GM23338 (cell line): ENCODE results near the gene TEPSIN. TPM values are rescaled to one million over a fixed set of nuclear protein-coding genes. Genes with fewer than 3 reads are reported as not detected.

Source experiments
- ATAC-seq: fragments of 200-7000 bp; cut with Tn5 transposase; 3 replicates; pipeline ENCODE4 v1.9.1; 2020
- DNase-seq: peaks from one replicate; pipeline ENCODE4 v3.0.0-alpha.2; 2015; ENCODE audit warnings: low spot score
- H2AFZ ChIP-seq: fragments of 200-600 bp; sonication (generic); 2 replicates; pipeline ENCODE4 v1.8.0; 2016; ENCODE audit warnings: antibody characterized with exemption, mild to moderate bottlenecking, moderate library complexity
- H3F3A ChIP-seq: fragments of 200-600 bp; sonication (generic); replicated peaks from 2 replicates; pipeline ENCODE4 v1.8.0; 2017; ENCODE audit warnings: antibody characterized with exemption, mixed run types, low read depth
- H3K27ac ChIP-seq: fragments of 200-600 bp; sonication (generic); 2 replicates; pipeline ENCODE4 v1.6.1; 2016; ENCODE audit warnings: low read depth
- H3K27me3 ChIP-seq: fragments of 200-600 bp; sonication (generic); 2 replicates; pipeline ENCODE4 v1.8.0; 2016; ENCODE audit warnings: mild to moderate bottlenecking, mixed run types, moderate library complexity; ENCODE audit not compliant: insufficient read depth
- H3K36me3 ChIP-seq: fragments of 200-600 bp; sonication (generic); 2 replicates; pipeline ENCODE4 v1.8.0; 2016; ENCODE audit warnings: mild to moderate bottlenecking; ENCODE audit not compliant: insufficient read depth
- H3K4me1 ChIP-seq: fragments of 200-600 bp; sonication (generic); 2 replicates; pipeline ENCODE4 v1.8.0; 2016; ENCODE audit warnings: mild to moderate bottlenecking, moderate library complexity; ENCODE audit not compliant: insufficient read depth
- H3K4me2 ChIP-seq: fragments of 200-600 bp; sonication (generic); 2 replicates; pipeline ENCODE4 v1.7.1; 2017; ENCODE audit warnings: mixed run types
- H3K4me3 ChIP-seq: fragments of 200-600 bp; sonication (generic); 2 replicates; pipeline ENCODE4 v1.6.1; 2016; ENCODE audit warnings: mixed run types
- H3K79me2 ChIP-seq: fragments of 200-600 bp; sonication (generic); replicated peaks from 2 replicates; pipeline ENCODE4 v1.8.0; 2017; ENCODE audit warnings: mild to moderate bottlenecking; ENCODE audit not compliant: insufficient read depth
- H3K9me2 ChIP-seq: fragments of 200-600 bp; sonication (generic); 2 replicates; pipeline ENCODE4 v1.8.0; 2017; ENCODE audit not compliant: insufficient read depth
- H4K20me1 ChIP-seq: fragments of 200-600 bp; sonication (generic); replicated peaks from 2 replicates; pipeline ENCODE4 v1.8.0; 2017; ENCODE audit warnings: mild to moderate bottlenecking; ENCODE audit not compliant: insufficient read depth
- H3K27ac Mint-ChIP-seq: 2 replicates; pipeline ENCODE4 v1.8.0; 2020; ENCODE audit warnings: inconsistent platforms, mild to moderate bottlenecking, moderate library complexity, mixed read lengths
- H3K27me3 Mint-ChIP-seq: 3 replicates; pipeline ENCODE4 v1.8.0; 2022; ENCODE audit warnings: low read depth, mild to moderate bottlenecking, moderate library complexity, mixed read lengths, inconsistent platforms; ENCODE audit not compliant: insufficient read depth, poor library complexity
- H3K36me3 Mint-ChIP-seq: 3 replicates; pipeline ENCODE4 v1.8.0; 2021; ENCODE audit warnings: low read depth, mild to moderate bottlenecking, inconsistent platforms, moderate library complexity, mixed read lengths
- H3K4me1 Mint-ChIP-seq: 3 replicates; pipeline ENCODE4 v1.8.0; 2020; ENCODE audit warnings: mild to moderate bottlenecking, inconsistent platforms, mixed read lengths
- H3K4me3 Mint-ChIP-seq: 3 replicates; pipeline ENCODE4 v1.8.0; 2021; ENCODE audit warnings: moderate library complexity, mild to moderate bottlenecking, inconsistent platforms, mixed read lengths
- H3K9me3 Mint-ChIP-seq: 3 replicates; pipeline ENCODE4 v1.8.0; 2020; ENCODE audit warnings: moderate library complexity, mild to moderate bottlenecking, inconsistent platforms, mixed read lengths
- EZH2 ChIP-seq: fragments of 200-600 bp; sonication (generic); IDR thresholded peaks from one replicate; pipeline ENCODE4 v1.8.0; 2017; ENCODE audit warnings: antibody characterized with exemption, mild to moderate bottlenecking, low read depth; ENCODE audit not compliant: unreplicated experiment
- EZH2phosphoT487 ChIP-seq: fragments of 200-600 bp; sonication (generic); IDR thresholded peaks from one replicate; pipeline ENCODE4 v1.8.1; 2018; ENCODE audit warnings: antibody characterized with exemption; ENCODE audit not compliant: unreplicated experiment
- JUNB ChIP-seq: IDR thresholded peaks from one replicate; pipeline ENCODE4 v1.6.1; 2016; ENCODE audit warnings: antibody characterized with exemption; ENCODE audit not compliant: unreplicated experiment
- POLR2AphosphoS5 ChIP-seq: IDR thresholded peaks from 2 replicates; pipeline ENCODE4 v1.6.1; 2016; ENCODE audit warnings: antibody characterized with exemption, low read depth
- STAT1 ChIP-seq: IDR thresholded peaks from one replicate; pipeline ENCODE4 v1.6.1; 2016; ENCODE audit warnings: antibody characterized with exemption; ENCODE audit not compliant: unreplicated experiment
- ZNF331 ChIP-seq: fragments of 250-450 bp; sonication (Bioruptor Pico); IDR thresholded peaks from 2 replicates; pipeline ENCODE4 v1.5.0; 2020; ENCODE audit warnings: low read depth, mild to moderate bottlenecking, moderate library complexity
- polyA plus RNA-seq: library from polyadenylated mRNA; unstranded; fragments of >200 nt; fragmentation: Nextera tagmentation; extraction: Ambion mirVana; gene quantifications from 2 replicates; pipeline ENCODE4 v1.2.1, GENCODE V29; 2016
- total RNA-seq: library from RNA; depleted of rRNA; stranded (reverse); fragments of >200 nt; shearing (Covaris generic); gene quantifications from 2 replicates; pipeline ENCODE4 v1.2.3, GENCODE V29; 2014
- TF ChIP-seq, protein P1 (sequence below): IDR thresholded peaks from one replicate; pipeline ENCODE4 v1.6.1; 2018; ENCODE audit warnings: antibody characterized with exemption; ENCODE audit not compliant: unreplicated experiment
- TF ChIP-seq, protein P2 (sequence below), 2 experiments: fragments of 200-600 bp in 1 of 2; sonication (generic) in 1 of 2; conservative IDR thresholded peaks; 2 replicates each; pipeline versions ENCODE4 v1.5.1 to v1.6.1; 2016 to 2017; ENCODE audit warnings: antibody characterized with exemption in 2 of 2, low read depth in 2 of 2, mild to moderate bottlenecking in 2 of 2, moderate library complexity in 1 of 2

TEPSIN gene
- total and polyA plus RNA-seq, 2 experiments from 2014 or later, result 4.4 to 25.3 TPM

DNA sequence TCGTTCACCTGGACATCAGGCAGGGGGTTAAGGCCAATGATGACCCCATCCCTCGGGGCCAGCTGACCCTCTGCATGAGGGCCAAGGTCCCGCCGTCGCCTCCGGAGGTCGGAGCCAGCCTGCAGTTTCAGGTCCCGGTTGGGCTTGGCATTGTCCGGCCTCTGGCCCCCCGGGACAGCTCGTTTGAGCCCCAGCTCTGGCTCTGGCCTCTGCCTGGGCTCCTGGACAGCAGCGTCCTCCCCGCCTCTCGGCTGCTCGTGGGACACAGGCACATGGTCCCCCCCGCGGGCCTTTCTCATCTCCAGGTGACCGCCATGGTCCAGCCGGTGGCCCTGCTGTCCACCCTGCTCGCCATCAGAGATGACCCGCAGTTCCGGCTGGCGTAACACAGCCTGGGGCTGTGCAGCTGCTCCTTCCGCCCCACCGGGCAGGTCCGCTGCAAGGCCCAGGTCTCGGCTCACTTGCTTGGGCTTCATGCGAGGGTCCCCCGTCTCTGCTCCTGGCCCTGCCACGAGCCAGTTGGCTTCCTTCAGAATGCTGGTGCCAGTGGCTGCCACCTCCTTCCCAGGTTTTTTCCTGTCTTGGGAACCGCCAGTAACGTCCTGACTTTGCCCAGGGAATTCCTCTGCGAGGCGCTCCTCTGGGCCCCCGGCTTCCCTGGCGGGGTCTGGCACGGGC, 6.9 kb upstream of the TEPSIN start (continued):
- TF ChIP-seq, protein P1, sequence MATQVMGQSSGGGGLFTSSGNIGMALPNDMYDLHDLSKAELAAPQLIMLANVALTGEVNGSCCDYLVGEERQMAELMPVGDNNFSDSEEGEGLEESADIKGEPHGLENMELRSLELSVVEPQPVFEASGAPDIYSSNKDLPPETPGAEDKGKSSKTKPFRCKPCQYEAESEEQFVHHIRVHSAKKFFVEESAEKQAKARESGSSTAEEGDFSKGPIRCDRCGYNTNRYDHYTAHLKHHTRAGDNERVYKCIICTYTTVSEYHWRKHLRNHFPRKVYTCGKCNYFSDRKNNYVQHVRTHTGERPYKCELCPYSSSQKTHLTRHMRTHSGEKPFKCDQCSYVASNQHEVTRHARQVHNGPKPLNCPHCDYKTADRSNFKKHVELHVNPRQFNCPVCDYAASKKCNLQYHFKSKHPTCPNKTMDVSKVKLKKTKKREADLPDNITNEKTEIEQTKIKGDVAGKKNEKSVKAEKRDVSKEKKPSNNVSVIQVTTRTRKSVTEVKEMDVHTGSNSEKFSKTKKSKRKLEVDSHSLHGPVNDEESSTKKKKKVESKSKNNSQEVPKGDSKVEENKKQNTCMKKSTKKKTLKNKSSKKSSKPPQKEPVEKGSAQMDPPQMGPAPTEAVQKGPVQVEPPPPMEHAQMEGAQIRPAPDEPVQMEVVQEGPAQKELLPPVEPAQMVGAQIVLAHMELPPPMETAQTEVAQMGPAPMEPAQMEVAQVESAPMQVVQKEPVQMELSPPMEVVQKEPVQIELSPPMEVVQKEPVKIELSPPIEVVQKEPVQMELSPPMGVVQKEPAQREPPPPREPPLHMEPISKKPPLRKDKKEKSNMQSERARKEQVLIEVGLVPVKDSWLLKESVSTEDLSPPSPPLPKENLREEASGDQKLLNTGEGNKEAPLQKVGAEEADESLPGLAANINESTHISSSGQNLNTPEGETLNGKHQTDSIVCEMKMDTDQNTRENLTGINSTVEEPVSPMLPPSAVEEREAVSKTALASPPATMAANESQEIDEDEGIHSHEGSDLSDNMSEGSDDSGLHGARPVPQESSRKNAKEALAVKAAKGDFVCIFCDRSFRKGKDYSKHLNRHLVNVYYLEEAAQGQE, result no peak
- TF ChIP-seq, protein P2, sequence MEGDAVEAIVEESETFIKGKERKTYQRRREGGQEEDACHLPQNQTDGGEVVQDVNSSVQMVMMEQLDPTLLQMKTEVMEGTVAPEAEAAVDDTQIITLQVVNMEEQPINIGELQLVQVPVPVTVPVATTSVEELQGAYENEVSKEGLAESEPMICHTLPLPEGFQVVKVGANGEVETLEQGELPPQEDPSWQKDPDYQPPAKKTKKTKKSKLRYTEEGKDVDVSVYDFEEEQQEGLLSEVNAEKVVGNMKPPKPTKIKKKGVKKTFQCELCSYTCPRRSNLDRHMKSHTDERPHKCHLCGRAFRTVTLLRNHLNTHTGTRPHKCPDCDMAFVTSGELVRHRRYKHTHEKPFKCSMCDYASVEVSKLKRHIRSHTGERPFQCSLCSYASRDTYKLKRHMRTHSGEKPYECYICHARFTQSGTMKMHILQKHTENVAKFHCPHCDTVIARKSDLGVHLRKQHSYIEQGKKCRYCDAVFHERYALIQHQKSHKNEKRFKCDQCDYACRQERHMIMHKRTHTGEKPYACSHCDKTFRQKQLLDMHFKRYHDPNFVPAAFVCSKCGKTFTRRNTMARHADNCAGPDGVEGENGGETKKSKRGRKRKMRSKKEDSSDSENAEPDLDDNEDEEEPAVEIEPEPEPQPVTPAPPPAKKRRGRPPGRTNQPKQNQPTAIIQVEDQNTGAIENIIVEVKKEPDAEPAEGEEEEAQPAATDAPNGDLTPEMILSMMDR (conservative IDR thresholded peaks at IDR 0.05; ENCODE audit: low read depth in 2 of 2), result no peak
- TF ChIP-seq STAT1, result no peak
- no peak for TF ChIP-seq EZH2
- no peak for TF ChIP-seq POLR2AphosphoS5
- no peak for TF ChIP-seq EZH2phosphoT487
- TF ChIP-seq ZNF331 (CRISPR knock-in tag), result no peak

DNA sequence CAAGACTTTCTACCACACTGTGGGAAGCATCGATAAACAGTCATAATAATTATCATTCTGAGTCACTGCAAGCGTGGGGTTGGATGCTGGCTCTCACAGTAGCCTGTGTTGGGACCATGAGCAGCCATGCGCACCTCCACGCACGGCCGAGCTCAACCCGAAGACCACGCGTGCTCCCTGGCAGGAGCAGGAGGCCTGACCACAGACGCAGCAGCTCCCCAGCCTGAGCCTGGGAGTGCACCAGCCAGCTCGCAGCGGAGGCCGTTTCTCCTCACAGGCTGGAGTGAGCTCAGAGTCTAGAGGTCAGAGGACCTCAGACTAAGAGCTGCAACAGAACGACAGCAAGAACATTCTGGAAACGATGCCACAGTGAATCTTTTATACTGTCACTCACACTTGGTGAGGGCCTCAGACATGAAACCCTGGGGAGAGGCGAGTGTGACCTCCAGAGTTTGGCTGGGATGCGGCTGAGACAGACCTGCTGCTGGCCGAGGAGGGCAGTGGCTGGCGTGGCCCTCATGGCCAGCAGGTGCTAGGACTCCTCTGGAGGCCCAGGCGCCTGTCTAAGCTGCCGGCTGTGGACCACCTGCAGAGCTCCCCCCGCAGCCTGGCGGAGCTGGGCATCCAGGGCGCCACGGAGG, 6.3 kb upstream of the TEPSIN start:
- H3K27ac Mint-ChIP-seq, result no peak overlapping the region
- peaks cover 6% of the 10 kb centered on the region; the same call in 1 of the 2 replicates for H4K20me1 ChIP-seq
- no peak overlapping the region for H3K4me3 Mint-ChIP-seq

More for the DNA sequence above, 6.3 kb upstream of the TEPSIN start:
- H3K9me2 ChIP-seq, result no peaks in the 10 kb centered on the region
- peaks cover 24% of the 10 kb centered on the region for H3K27me3 Mint-ChIP-seq
- DNase-seq, result no peak
- peaks cover 22% of the 10 kb centered on the region for H3K36me3 Mint-ChIP-seq
- no peak overlapping the region for H3K27ac ChIP-seq
- H3K4me1 Mint-ChIP-seq, result peaks cover 21% of the 10 kb centered on the region
- no peaks in the 10 kb centered on the region for H3K36me3 ChIP-seq
- no peak for TF ChIP-seq POLR2AphosphoS5
- no peak for TF ChIP-seq JUNB
- no peak for TF ChIP-seq EZH2phosphoT487
- H2AFZ ChIP-seq, result no peak overlapping the region
- H3K27me3 ChIP-seq, result no peaks in the 10 kb centered on the region
- no peak overlapping the region for H3K4me3 ChIP-seq
- peaks cover 9% of the 10 kb centered on the region for H3K79me2 ChIP-seq
- peaks cover 10% of the 10 kb centered on the region; the same call in 1 of the 2 replicates for H3F3A ChIP-seq
- no peak for ATAC-seq
- H3K9me3 Mint-ChIP-seq, result peaks cover 3% of the 10 kb centered on the region; the same call in 2 of the 3 replicates
- no peak overlapping the region for H3K4me2 ChIP-seq
- H3K4me1 ChIP-seq, result no peaks in the 10 kb centered on the region; the same call in 1 of the 2 replicates
